IPS-18a (cell line): ENCODE results near the gene COQ8B.

Source experiments
- H3K27ac ChIP-seq: one replicate; pipeline ENCODE4 v1.5.1; 2013; ENCODE audit warnings: low read length
- H3K27me3 ChIP-seq: one replicate; pipeline ENCODE4 v1.6.1; 2013; ENCODE audit warnings: mild to moderate bottlenecking, low read length; ENCODE audit not compliant: control insufficient read depth, insufficient read depth
- H3K36me3 ChIP-seq: one replicate; pipeline ENCODE4 v1.6.1; 2013; ENCODE audit warnings: low read depth, low read length; ENCODE audit not compliant: control insufficient read depth
- H3K4me1 ChIP-seq: one replicate; pipeline ENCODE4 v1.6.1; 2013; ENCODE audit warnings: low read depth, low read length; ENCODE audit not compliant: control insufficient read depth
- H3K4me3 ChIP-seq: one replicate; pipeline ENCODE4 v1.5.1; 2013; ENCODE audit warnings: low read length
- H3K9ac ChIP-seq: one replicate; pipeline ENCODE4 v1.6.1; 2013; ENCODE audit warnings: mild to moderate bottlenecking, low read length, moderate library complexity
- H3K9me3 ChIP-seq: one replicate; pipeline ENCODE4 v1.6.1; 2013; ENCODE audit warnings: low read depth, low read length; ENCODE audit not compliant: control insufficient read depth

The COQ8B gene

GRCh38 chr19:40687525-40688016 lies 29.1 kb downstream of the COQ8B start:
- no peak overlapping the region for H3K4me3 ChIP-seq
- no peak overlapping the region for H3K27ac ChIP-seq
- peaks cover 6% of the 10 kb centered on the region for H3K36me3 ChIP-seq
- no peaks in the 10 kb centered on the region for H3K27me3 ChIP-seq
- H3K9me3 ChIP-seq, result no peaks in the 10 kb centered on the region
- H3K4me1 ChIP-seq, result peaks cover 8% of the 10 kb centered on the region
- no peak overlapping the region for H3K9ac ChIP-seq

GRCh38 chr19:40686882-40687524 lies 29.7 kb downstream of the COQ8B start:
- no peaks in the 10 kb centered on the region for H3K27me3 ChIP-seq
- H3K9me3 ChIP-seq, result no peaks in the 10 kb centered on the region
- H3K36me3 ChIP-seq, result peaks cover 6% of the 10 kb centered on the region
- peaks cover 8% of the 10 kb centered on the region for H3K4me1 ChIP-seq
- no peak overlapping the region for H3K4me3 ChIP-seq
- H3K27ac ChIP-seq, result no peak overlapping the region
- no peak overlapping the region for H3K9ac ChIP-seq

- Histone ChIP-seq H3K4me3 (no peak overlapping the region), H3K36me3 (peaks cover 13% of the 10 kb centered on the region), H3K27ac (no peak overlapping the region), H3K9ac (no peak overlapping the region), H3K4me1 (peaks cover 5% of the 10 kb centered on the region), H3K9me3 (no peaks in the 10 kb centered on the region), H3K27me3 (no peaks in the 10 kb centered on the region)
These were observed 31.1 kb downstream of the COQ8B start for GRCh38 chr19:40685563-40685962.

GRCh38 chr19:40685016-40685526 lies 31.6 kb downstream of the COQ8B start:
- peaks cover 16% of the 10 kb centered on the region for H3K36me3 ChIP-seq
- no peak overlapping the region for H3K4me3 ChIP-seq
- peaks cover 5% of the 10 kb centered on the region for H3K4me1 ChIP-seq
- no peaks in the 10 kb centered on the region for H3K27me3 ChIP-seq
- no peaks in the 10 kb centered on the region for H3K9me3 ChIP-seq
- no peak overlapping the region for H3K27ac ChIP-seq
- H3K9ac ChIP-seq, result no peak overlapping the region

- no peak overlapping the region for H3K4me3 ChIP-seq
- peaks cover 16% of the 10 kb centered on the region for H3K36me3 ChIP-seq
These were observed 32.4 kb downstream of the COQ8B start for GRCh38 chr19:40684280-40684679.

GRCh38 chr19:40683437-40683836 lies 33.2 kb downstream of the COQ8B start:
- Histone ChIP-seq H3K4me3 (no peak overlapping the region), H3K9ac (no peak overlapping the region), H3K27me3 (no peaks in the 10 kb centered on the region), H3K36me3 (peaks cover 16% of the 10 kb centered on the region), H3K27ac (no peak overlapping the region), H3K4me1 (no peaks in the 10 kb centered on the region), H3K9me3 (no peaks in the 10 kb centered on the region)

More at GRCh38 chr19:40684280-40684679, 32.4 kb downstream of the COQ8B start:
- Histone ChIP-seq H3K9me3 (no peaks in the 10 kb centered on the region), H3K27me3 (no peaks in the 10 kb centered on the region), H3K4me1 (peaks cover 3% of the 10 kb centered on the region), H3K27ac (no peak overlapping the region), H3K9ac (no peak overlapping the region)

- no peak overlapping the region for H3K4me3 ChIP-seq
- no peaks in the 10 kb centered on the region for H3K4me1 ChIP-seq
- no peak overlapping the region for H3K9ac ChIP-seq
- H3K36me3 ChIP-seq, result peaks cover 21% of the 10 kb centered on the region
- H3K27me3 ChIP-seq, result no peaks in the 10 kb centered on the region
- H3K9me3 ChIP-seq, result no peaks in the 10 kb centered on the region
- H3K27ac ChIP-seq, result no peak overlapping the region
These were observed 34.2 kb downstream of the COQ8B start for GRCh38 chr19:40682431-40682964.

- no peak overlapping the region for H3K4me3 ChIP-seq
- no peaks in the 10 kb centered on the region for H3K27me3 ChIP-seq
- H3K4me1 ChIP-seq, result no peaks in the 10 kb centered on the region
- peaks cover 23% of the 10 kb centered on the region for H3K36me3 ChIP-seq
- no peak overlapping the region for H3K27ac ChIP-seq
- no peak overlapping the region for H3K9ac ChIP-seq
- H3K9me3 ChIP-seq, result no peaks in the 10 kb centered on the region
These were observed 35.6 kb downstream of the COQ8B start for GRCh38 chr19:40681039-40681438.

- no peaks in the 10 kb centered on the region for H3K9me3 ChIP-seq
- H3K4me3 ChIP-seq, result no peak overlapping the region
- H3K27ac ChIP-seq, result no peak overlapping the region
- peaks cover 30% of the 10 kb centered on the region for H3K36me3 ChIP-seq
- no peaks in the 10 kb centered on the region for H3K27me3 ChIP-seq
- H3K9ac ChIP-seq, result no peak overlapping the region
- no peaks in the 10 kb centered on the region for H3K4me1 ChIP-seq
These were observed 39.5 kb downstream of the COQ8B start for GRCh38 chr19:40677156-40677555.

- H3K27me3 ChIP-seq, result no peaks in the 10 kb centered on the region
- H3K4me3 ChIP-seq, result no peak overlapping the region
- H3K9ac ChIP-seq, result no peak overlapping the region
- no peaks in the 10 kb centered on the region for H3K9me3 ChIP-seq
- peaks cover 34% of the 10 kb centered on the region for H3K36me3 ChIP-seq
- H3K27ac ChIP-seq, result no peak overlapping the region
- no peaks in the 10 kb centered on the region for H3K4me1 ChIP-seq
These were observed 42.4 kb downstream of the COQ8B start for GRCh38 chr19:40674291-40674690.

- Histone ChIP-seq H3K27me3 (no peaks in the 10 kb centered on the region), H3K27ac (no peak overlapping the region), H3K36me3 (peaks cover 41% of the 10 kb centered on the region), H3K9ac (no peak overlapping the region), H3K4me3 (no peak overlapping the region), H3K4me1 (no peaks in the 10 kb centered on the region), H3K9me3 (no peaks in the 10 kb centered on the region)
These were observed 43.3 kb downstream of the COQ8B start for GRCh38 chr19:40673397-40673796.
